K562 (cell line): ENCODE data around the gene ZBTB25. TPM values are rescaled to one million over a fixed set of nuclear protein-coding genes. Genes with fewer than 3 reads are reported as not detected.
A peak's percentile ranks its signal among the peaks of the same experiment; 100 is the strongest.

Experiments used
- ATAC-seq: fragments of 200-7000 bp; cut with Tn5 transposase; 3 replicates; pipeline ENCODE4 v1.9.1; 2020; ENCODE audit warnings: moderate library complexity
- BruUV-seq: library from RNA; stranded (reverse); fragments of 400-500 nt; replicated peaks from 2 replicates; lab custom pipeline; 2021; lab: Mats Ljungman, UMichigan
- CTCF ChIA-PET: fragments of 300-600 bp; formaldehyde crosslinking; extraction: SDS; loops from one replicate; lab custom pipeline; 2021; ENCODE audit warnings: low intra/inter-chr PET ratio; lab: Yijun Ruan, JAX
- POLR2A ChIA-PET: fragments of 300-600, 350-650 bp; sonication (Branson Sonifier 250); formaldehyde crosslinking; extraction: SDS; loops from one replicate; lab custom pipeline; 2021; ENCODE audit warnings: antibody characterized with exemption, inconsistent platforms; lab: Yijun Ruan, JAX
- DNase-seq, 4 experiments: peaks; one replicate each; pipeline versions ENCODE4 v3.0.0 to v3.0.0-alpha.2; 2011 to 2018; ENCODE audit warnings: low spot score in 3 of 4, mixed read lengths in 3 of 4; ENCODE audit errors: extremely low read depth in 1 of 4
- FAIRE-seq: peaks from 2 replicates; lab custom pipeline; 2011; peaks lifted over from hg19 to GRCh38; lab: Jason Lieb, UNC
- H2AFZ ChIP-seq: 2 replicates; pipeline ENCODE4 v1.6.0; 2011; ENCODE audit warnings: low read depth, low read length, control low read depth, inconsistent platforms
- H3K27ac ChIP-seq: fragments of 200-600 bp; 3 replicates; pipeline ENCODE4 v1.8.0; 2011; ENCODE audit warnings: low read depth, mild to moderate bottlenecking, control low read depth, inconsistent platforms, low read length, moderate library complexity, mixed read lengths; ENCODE audit errors: extremely low read depth
- H3K27me3 ChIP-seq, 2 experiments: fragments of 300-600 bp in 1 of 2; 2 replicates in 1 of 2; 3 replicates in 1 of 2; pipeline versions ENCODE4 v1.6.0 to v1.8.0; 2011; ENCODE audit warnings: inconsistent platforms in 2 of 2, low read length in 2 of 2, mild to moderate bottlenecking in 1 of 2, mixed read lengths in 1 of 2, moderate library complexity in 1 of 2; ENCODE audit not compliant: control insufficient read depth in 2 of 2, insufficient read depth in 2 of 2
- H3K36me3 ChIP-seq: fragments of 300-600 bp; 3 replicates; pipeline ENCODE4 v1.8.0; 2011; ENCODE audit warnings: mild to moderate bottlenecking, low read length, inconsistent platforms; ENCODE audit not compliant: control insufficient read depth, insufficient read depth
- H3K4me1 ChIP-seq, 2 experiments: fragments of 200-600 bp in 1 of 2; replicated peaks in 1 of 2; 2 replicates in 1 of 2; 3 replicates in 1 of 2; pipeline versions ENCODE4 v1.5.1 to v1.8.0; 2011; ENCODE audit warnings: inconsistent platforms in 2 of 2, low read length in 2 of 2, mild to moderate bottlenecking in 1 of 2, mixed read lengths in 1 of 2, moderate library complexity in 1 of 2; ENCODE audit not compliant: control insufficient read depth in 2 of 2, insufficient read depth in 2 of 2
- H3K4me2 ChIP-seq: 2 replicates; pipeline ENCODE4 v1.6.1; 2011; ENCODE audit warnings: low read length, control low read depth, inconsistent platforms, mixed read lengths; ENCODE audit not compliant: insufficient read depth
- H3K4me3 ChIP-seq: fragments of 200-600 bp; sonication (generic), shearing (Covaris generic); 2 replicates; pipeline ENCODE4 v1.5.1; 2016; ENCODE audit warnings: control low read depth, inconsistent platforms
- H3K79me2 ChIP-seq: fragments of 200-600 bp; 3 replicates; pipeline ENCODE4 v1.8.0; 2011; ENCODE audit warnings: low read length, inconsistent platforms; ENCODE audit not compliant: control insufficient read depth, insufficient read depth
- H3K9ac ChIP-seq, 2 experiments: 2 replicates each; pipeline versions ENCODE4 v1.6.0 to v1.6.1; 2011; ENCODE audit warnings: low read depth in 2 of 2, low read length in 2 of 2, control low read depth in 1 of 2, inconsistent platforms in 1 of 2, mild to moderate bottlenecking in 1 of 2, mixed read lengths in 1 of 2; ENCODE audit not compliant: insufficient read depth in 1 of 2
- H3K9me1 ChIP-seq: one replicate; pipeline ENCODE4 v1.6.0; 2011; ENCODE audit warnings: inconsistent platforms, mild to moderate bottlenecking, low read length, moderate library complexity; ENCODE audit not compliant: control insufficient read depth, insufficient read depth
- H3K9me3 ChIP-seq: replicated peaks from 2 replicates; pipeline ENCODE4 v1.5.1; 2011; ENCODE audit warnings: low read depth, low read length, inconsistent platforms; ENCODE audit not compliant: control insufficient read depth, insufficient read depth
- H4K20me1 ChIP-seq: replicated peaks from 2 replicates; pipeline ENCODE4 v1.6.1; 2011; ENCODE audit warnings: low read length, inconsistent platforms, mixed read lengths; ENCODE audit not compliant: control insufficient read depth, insufficient read depth
- E2F6 ChIP-seq, 2 experiments: IDR thresholded peaks; 2 replicates each; pipeline ENCODE4 v1.6.1; 2011; ENCODE audit warnings: borderline replicate concordance in 1 of 2, control low read depth in 1 of 2, low read depth in 1 of 2, low read length in 1 of 2, mild to moderate bottlenecking in 1 of 2, mixed read lengths in 1 of 2, moderate library complexity in 1 of 2; ENCODE audit not compliant: insufficient read depth in 1 of 2, insufficient read length in 1 of 2, poor library complexity in 1 of 2, severe bottlenecking in 1 of 2; ENCODE audit errors: extremely low read depth in 1 of 2
- GATA2 ChIP-seq: sonication (generic); formaldehyde crosslinking; IDR thresholded peaks from 2 replicates; pipeline ENCODE4 v1.4.0; 2020; ENCODE audit warnings: mild to moderate bottlenecking, missing genetic modification reagents
- JUNB ChIP-seq: fragments of 450-650 bp; formaldehyde crosslinking; conservative IDR thresholded peaks from 2 replicates; pipeline ENCODE4 v1.4.0; 2020; ENCODE audit warnings: mild to moderate bottlenecking
- KHSRP ChIP-seq: fragments of 450-650 bp; IDR thresholded peaks from 2 replicates; pipeline ENCODE4 v1.6.1; 2017
- L3MBTL2 ChIP-seq: fragments of 450-650 bp; IDR thresholded peaks from 2 replicates; pipeline ENCODE4 v1.6.1; 2016; ENCODE audit warnings: mild to moderate bottlenecking, moderate library complexity
- NCOA6 ChIP-seq: fragments of 450-650 bp; IDR thresholded peaks from 2 replicates; pipeline ENCODE4 v1.6.1; 2017; ENCODE audit warnings: mild to moderate bottlenecking
- PBX2 ChIP-seq, 2 experiments: IDR thresholded peaks in 1 of 2; conservative IDR thresholded peaks in 1 of 2; 2 replicates each; pipeline ENCODE4 v1.6.1; 2016; ENCODE audit warnings: low read depth in 2 of 2, mild to moderate bottlenecking in 1 of 2, missing compliant biosample characterization in 1 of 2, missing genetic modification characterization in 1 of 2, moderate library complexity in 1 of 2
- SMARCE1 ChIP-seq: fragments of 450-650 bp; IDR thresholded peaks from 2 replicates; pipeline ENCODE4 v1.7.1; 2016; ENCODE audit warnings: mild to moderate bottlenecking
- SRSF1 ChIP-seq: fragments of 200-400 bp; formaldehyde crosslinking; IDR thresholded peaks from 2 replicates; pipeline ENCODE4 v1.6.1; 2017; ENCODE audit warnings: mild to moderate bottlenecking, low read depth, low read length, moderate library complexity
- ZNF347 ChIP-seq: fragments of 450-650 bp; formaldehyde crosslinking; IDR thresholded peaks from 2 replicates; pipeline ENCODE4 v1.4.0; 2020; ENCODE audit warnings: low read depth, mild to moderate bottlenecking, moderate library complexity
- ZNF583 ChIP-seq: fragments of 250-450 bp; sonication (Bioruptor Pico); IDR thresholded peaks from 2 replicates; pipeline ENCODE4 v1.4.0; 2020
- WGBS: fragments of 100-300 bp; shearing (Covaris generic); methylation state at CpG from one replicate; pipeline ENCODE4 v1.1.6; 2016; ENCODE audit warnings: low coverage, mixed read lengths; ENCODE audit not compliant: insufficient coverage; ENCODE audit errors: missing lambda C conversion rate; 5-methylcytosine and 5-hydroxymethylcytosine counted together
- in situ Hi-C: fragments of 300-500 bp; cut with MboI; formaldehyde crosslinking; loops from 4 replicates; pipeline ENCODE4 v1.15.0; 2018; ENCODE audit warnings: inconsistent platforms, mixed read lengths
- intact Hi-C: fragments of 100-400 bp; cut with micrococcal nuclease; formaldehyde crosslinking; loops from 2 replicates; pipeline ENCODE4 v1.14.2; 2022
- polyA plus RNA-seq, 8 experiments: library from polyadenylated mRNA; depleted of rRNA in 4 of 8; stranded (reverse) in 5 of 8; unstranded in 3 of 8; fragments of >200 nt; fragmentation: Nextera tagmentation in 2 of 8; fragmentation: Illumina TruSeq in 1 of 8; extraction: Ambion mirVana in 2 of 8; extraction: Trizol in 1 of 8; gene quantifications; 2 replicates each; pipeline versions ENCODE4 v1.2.1 to v1.2.3, GENCODE V29; 2011 to 2014; ENCODE audit warnings: inconsistent platforms in 1 of 8, missing spikeins in 1 of 8
- total RNA-seq, 7 experiments: library from RNA; depleted of rRNA in 6 of 7; stranded (reverse); fragments of >200 nt in 6 of 7; fragmentation: Illumina TruSeq in 2 of 7; extraction: Trizol in 2 of 7; gene quantifications; 2 replicates each; pipeline versions ENCODE4 v1.2.1 to v1.2.3, GENCODE V29; 2011 to 2021; ENCODE audit warnings: low replicate concordance in 1 of 7

The ZBTB25 gene
- total and polyA plus RNA-seq, 9 of the 15 experiments (the other 6 are each of a cell fraction or from before 2014, with no cell fraction given) = 0.61 to 3.9 (median 2.3) TPM

GRCh38 chr14:64549791-64550620 is 46.4 kb upstream of the ZBTB25 start, which contains the start of gene PPP1R36:
Gene PPP1R36, plus strand, starts transcription at chr14:64549961. Its CDS starts 37 bp downstream, at chr14:64549998.
- in situ Hi-C loops (no loop called here), intact Hi-C loops (no loop called here)
- Histone ChIP-seq H3K79me2 (no peaks in the 10 kb centered on the region), H3K9me1 (no peaks in the 10 kb centered on the region), H3K36me3 (no peaks in the 10 kb centered on the region), H3K9ac (no peak within 1 kb of the TSS), H3K27ac (no peak within 1 kb of the TSS), H3K27me3 (peaks cover 19 to 25% of the 10 kb centered on the region in 2 experiments), H2AFZ (no peak within 1 kb of the TSS), H3K4me2 (no peak within 1 kb of the TSS), H3K4me3 (no peak within 1 kb of the TSS), H3K4me1 (peaks cover 0 to 7% of the 10 kb centered on the region in 2 experiments; a peak in 1 of 5 replicates), H4K20me1 (no peaks in the 10 kb centered on the region), H3K9me3 (no peaks in the 10 kb centered on the region)
- DNase-seq = peak in 1 of 4 experiments; percentile 5
- ATAC-seq = peak; percentile 78
- 20% methylated on average over 29 of the region's 54 CpGs for WGBS
- no TSS peak for BruUV-seq
- TF ChIP-seq E2F6 (IDR thresholded peaks at IDR 0.05; ENCODE audit: borderline replicate concordance in 1 of 2, extremely low read depth in 1 of 2, insufficient read depth in 1 of 2, insufficient read length in 1 of 2, low read depth in 1 of 2, low read length in 1 of 2, poor library complexity in 1 of 2, severe bottlenecking in 1 of 2) (peak in 1 of 2 experiments; percentile 64), GATA2 (CRISPR knock-in tag) (no peak), L3MBTL2 (peak; percentile 37; the same call in 1 of the 2 replicates), SRSF1 (no peak), JUNB (no peak), ZNF583 (CRISPR knock-in tag) (no peak), KHSRP (no peak), SMARCE1 (no peak), ZNF347 (no peak), NCOA6 (no peak), PBX2 (CRISPR knock-in tag; IDR thresholded peaks at IDR 0.05; ENCODE audit: low read depth) (no peak), PBX2 (tag; conservative IDR thresholded peaks at IDR 0.05; ENCODE audit: low read depth) (no peak)
- POLR2A ChIA-PET = no interaction called here
- no peak for FAIRE-seq
- CTCF ChIA-PET = no interaction called here
